Naive thymus-derived CD4-positive, alpha-beta T cell (primary cell): ENCODE data around the gene NADSYN1. TPM values are rescaled to one million over a fixed set of nuclear protein-coding genes. Genes with fewer than 3 reads are reported as not detected.

Experiments
- ATAC-seq: fragments of 150-1000 bp; cut with Tn5 transposase; 2 replicates; pipeline ENCODE4 v1.10.0; 2021; ENCODE audit warnings: mild to moderate bottlenecking, moderate library complexity
- CTCF ChIA-PET: fragments of 350-600 bp; sonication (Branson Sonifier 250); formaldehyde crosslinking; loops from one replicate; lab custom pipeline; 2021; ENCODE audit warnings: antibody characterized with exemption; lab: Charles Lee
- POLR2A ChIA-PET: fragments of 350-600 bp; sonication (Branson Sonifier 250); formaldehyde crosslinking; loops from one replicate; lab custom pipeline; 2021; ENCODE audit warnings: antibody characterized with exemption, inconsistent platforms; lab: Charles Lee
- DNase-seq, 9 donors: peaks; one replicate each; pipeline versions ENCODE4 v3.0.0 to v3.0.0-alpha.2; 2020 to 2022; ENCODE audit warnings: mixed read lengths in 1 of 9
- H3K27ac ChIP-seq: one replicate; pipeline ENCODE4 v1.7.0; 2013; ENCODE audit warnings: mild to moderate bottlenecking, low read depth, low read length, moderate library complexity
- H3K27me3 ChIP-seq, 2 donors: one replicate each; pipeline ENCODE4 v1.7.0; 2013; ENCODE audit warnings: low read length in 2 of 2, mild to moderate bottlenecking in 2 of 2, moderate library complexity in 2 of 2; ENCODE audit not compliant: control insufficient read depth in 2 of 2, insufficient read depth in 2 of 2
- H3K36me3 ChIP-seq, 3 experiments: 1 replicate in 2 of 3; 2 replicates in 1 of 3; pipeline ENCODE4 v1.7.0; 2013; ENCODE audit warnings: low read length in 3 of 3, mild to moderate bottlenecking in 3 of 3, moderate library complexity in 1 of 3; ENCODE audit not compliant: insufficient read depth in 3 of 3, control insufficient read depth in 2 of 3
- H3K4me1 ChIP-seq, 2 donors: one replicate each; pipeline ENCODE4 v1.7.0; 2013; ENCODE audit warnings: low read length in 2 of 2, mild to moderate bottlenecking in 2 of 2, moderate library complexity in 1 of 2; ENCODE audit not compliant: control insufficient read depth in 2 of 2, insufficient read depth in 2 of 2
- H3K4me3 ChIP-seq: 2 replicates; pipeline ENCODE4 v1.7.0; 2013; ENCODE audit warnings: mild to moderate bottlenecking, low read length
- H3K9me3 ChIP-seq, 3 experiments: 1 replicate in 2 of 3; 2 replicates in 1 of 3; pipeline ENCODE4 v1.7.0; 2013; ENCODE audit warnings: low read length in 3 of 3; ENCODE audit not compliant: control insufficient read depth in 2 of 3
- H3K27ac Mint-ChIP-seq, 9 donors: one replicate each; pipeline ENCODE4 v1.8.0; 2020 to 2022; ENCODE audit warnings: mixed read lengths in 9 of 9, mild to moderate bottlenecking in 8 of 9, moderate library complexity in 5 of 9, inconsistent platforms in 2 of 9
- H3K27me3 Mint-ChIP-seq, 5 donors: one replicate each; pipeline ENCODE4 v1.8.0; 2021 to 2022; ENCODE audit warnings: mixed read lengths in 5 of 5, mild to moderate bottlenecking in 1 of 5
- H3K36me3 Mint-ChIP-seq, 5 donors: one replicate each; pipeline ENCODE4 v1.8.0; 2020 to 2022; ENCODE audit warnings: mixed read lengths in 5 of 5, mild to moderate bottlenecking in 3 of 5, inconsistent platforms in 1 of 5
- H3K4me1 Mint-ChIP-seq, 7 donors: one replicate each; pipeline ENCODE4 v1.8.0; 2020 to 2022; ENCODE audit warnings: mixed read lengths in 7 of 7, mild to moderate bottlenecking in 3 of 7, inconsistent platforms in 1 of 7
- H3K4me3 Mint-ChIP-seq, 10 donors: one replicate each; pipeline ENCODE4 v1.8.0; 2020 to 2022; ENCODE audit warnings: mild to moderate bottlenecking in 10 of 10, mixed read lengths in 10 of 10, moderate library complexity in 6 of 10, inconsistent platforms in 2 of 10
- H3K9me3 Mint-ChIP-seq, 11 donors: one replicate each; pipeline ENCODE4 v1.8.0; 2020 to 2022; ENCODE audit warnings: mixed read lengths in 11 of 11, mild to moderate bottlenecking in 4 of 11, inconsistent platforms in 1 of 11, moderate library complexity in 1 of 11
- intact Hi-C, 2 donors: fragments of 100-400 bp; cut with micrococcal nuclease; formaldehyde crosslinking; loops; one replicate each; pipeline ENCODE4 v1.15.1; 2023
- polyA plus RNA-seq, 2 donors: library from polyadenylated mRNA; unstranded; fragments of 300-500 nt; fragmentation: Illumina TruSeq; gene quantifications; one replicate each; pipeline ENCODE4 v1.2.3, GENCODE V29; 2021
- total RNA-seq, 6 experiments: library from RNA in 5 of 6; stranded (reverse) in 5 of 6; gene quantifications; 1 replicate in 5 of 6; 2 replicates in 1 of 6; pipeline ENCODE4 v1.2.3 and lab custom pipeline; 2021 to 2026

NADSYN1 gene
- total RNA-seq (100 to 1,000 TPM; 119 to 235 (median 163) TPM), polyA plus RNA-seq (10 to 100 TPM; 28.6 to 28.9 TPM), total RNA-seq (lab: John Stamatoyannopoulos, UW) (158 reads per million, percentile 91 among the genes with 10 or more reads in this experiment)

GRCh38 chr11:71453037-71453917, at the start of gene NADSYN1:
NADSYN1 (plus strand) TSS chr11:71453203; CDS start chr11:71453297, 94 bp downstream.
- DNase-seq (peak; percentile 79 to 94 (median 88)), ATAC-seq (peak; percentile 86)
- Mint-ChIP-seq H3K27ac (peak within 1 kb of the TSS; percentile 86 to 99 (median 97)), H3K9me3 (no peaks in the 10 kb centered on the region), H3K36me3 (peaks cover 6 to 29% (median 16%) of the 10 kb centered on the region in 5 donors), H3K4me3 (peak within 1 kb of the TSS; percentile 91 to 98 (median 94)), H3K27me3 (no peaks in the 10 kb centered on the region), H3K4me1 (peaks cover 32 to 75% (median 62%) of the 10 kb centered on the region in 7 donors)
- H3K9me3 ChIP-seq = no peaks in the 10 kb centered on the region
- no peaks in the 10 kb centered on the region for H3K27me3 ChIP-seq
- H3K27ac ChIP-seq = peak within 1 kb of the TSS; percentile 92
- CTCF ChIA-PET = interaction anchor here (1.1 kb wide), 1 partner anchor 641 kb away, joined by 4 read pairs; no protein-coding TSS in a partner anchor
- intact Hi-C loops = loop anchor here (1.0 to 10.0 kb wide), 8 partner anchors 334 to 1778 kb away; partner anchors contain the start of genes FADD (in 1 of the 2), INPPL1 (in 1 of the 2), LTO1 (in 1 of the 2) and PPFIA1 (in 1 of the 2)
- peaks cover 36 to 38% of the 10 kb centered on the region in 2 donors for H3K4me1 ChIP-seq
- POLR2A ChIA-PET = interaction anchor here (0.6 to 1.6 kb wide), 4 partner anchors 9 to 1067 kb away, joined by 3 read pairs; no protein-coding TSS in a partner anchor
- peak within 1 kb of the TSS; percentile 97 for H3K4me3 ChIP-seq
- peaks cover under 1 to 47% (median 11%) of the 10 kb centered on the region in 3 experiments for H3K36me3 ChIP-seq

GRCh38 chr11:71404209-71404608, 48.8 kb upstream of the NADSYN1 start:
- no peak for ATAC-seq
- no peaks in the 10 kb centered on the region for H3K4me1 Mint-ChIP-seq
- H3K4me3 Mint-ChIP-seq = no peak overlapping the region
- Histone ChIP-seq H3K4me3 (no peak overlapping the region), H3K36me3 (no peaks in the 10 kb centered on the region), H3K27ac (no peak overlapping the region), H3K27me3 (no peaks in the 10 kb centered on the region), H3K9me3 (no peaks in the 10 kb centered on the region), H3K4me1 (no peaks in the 10 kb centered on the region)
- CTCF ChIA-PET = no interaction called here
- no peak for DNase-seq
- intact Hi-C loops = no loop called here
- peaks cover 0 to 5% (median 0%) of the 10 kb centered on the region in 5 donors for H3K36me3 Mint-ChIP-seq
- peaks cover 0 to 9% (median 6%) of the 10 kb centered on the region in 11 donors for H3K9me3 Mint-ChIP-seq
- POLR2A ChIA-PET = no interaction called here
- H3K27ac Mint-ChIP-seq = no peak overlapping the region
- H3K27me3 Mint-ChIP-seq = peaks cover 0 to 14% (median 0%) of the 10 kb centered on the region in 5 donors

GRCh38 chr11:71406681-71407080, 46.3 kb upstream of the NADSYN1 start:
- no peak overlapping the region for H3K27ac ChIP-seq
- intact Hi-C loops = no loop called here

GRCh38 chr11:71407356-71407755, 45.6 kb upstream of the NADSYN1 start:
- Histone ChIP-seq H3K27ac (no peak overlapping the region), H3K4me3 (no peak overlapping the region), H3K27me3 (no peaks in the 10 kb centered on the region), H3K36me3 (no peaks in the 10 kb centered on the region), H3K9me3 (no peaks in the 10 kb centered on the region), H3K4me1 (no peaks in the 10 kb centered on the region)
- H3K36me3 Mint-ChIP-seq = peaks cover 0 to 5% (median 0%) of the 10 kb centered on the region in 5 donors
- ATAC-seq = no peak
- ChIA-PET POLR2A (no interaction called here), CTCF (no interaction called here)
- H3K9me3 Mint-ChIP-seq = peaks cover 0 to 13% (median 7%) of the 10 kb centered on the region in 11 donors
- H3K4me1 Mint-ChIP-seq = no peaks in the 10 kb centered on the region
- H3K27me3 Mint-ChIP-seq = peaks cover 0 to 8% (median 5%) of the 10 kb centered on the region in 5 donors
- H3K27ac Mint-ChIP-seq = peak overlapping the region in 1 of 9 donors; percentile 23
- intact Hi-C loops = no loop called here
- no peak overlapping the region for H3K4me3 Mint-ChIP-seq
- no peak for DNase-seq

More at GRCh38 chr11:71406681-71407080, 46.3 kb upstream of the NADSYN1 start:
- Histone ChIP-seq H3K27me3 (no peaks in the 10 kb centered on the region), H3K4me3 (no peak overlapping the region), H3K9me3 (no peaks in the 10 kb centered on the region), H3K4me1 (no peaks in the 10 kb centered on the region), H3K36me3 (no peaks in the 10 kb centered on the region)
- Mint-ChIP-seq H3K27me3 (peaks cover 0 to 11% (median 5%) of the 10 kb centered on the region in 5 donors), H3K27ac (no peak overlapping the region), H3K9me3 (peaks cover 0 to 14% (median 7%) of the 10 kb centered on the region in 11 donors), H3K4me1 (no peaks in the 10 kb centered on the region), H3K36me3 (peaks cover 0 to 5% (median 0%) of the 10 kb centered on the region in 5 donors), H3K4me3 (no peak overlapping the region)
- DNase-seq (no peak), ATAC-seq (no peak)
- CTCF ChIA-PET = no interaction called here
- POLR2A ChIA-PET = no interaction called here

- ChIA-PET POLR2A (no interaction called here), CTCF (no interaction called here)
- H3K4me1 ChIP-seq = no peaks in the 10 kb centered on the region
- no peaks in the 10 kb centered on the region for H3K9me3 ChIP-seq
- H3K36me3 Mint-ChIP-seq = peaks cover 0 to 5% (median 0%) of the 10 kb centered on the region in 5 donors
- no peak for ATAC-seq
- DNase-seq = no peak
- H3K27me3 Mint-ChIP-seq = peaks cover 0 to 8% (median 7%) of the 10 kb centered on the region in 5 donors
- no peak overlapping the region for H3K4me3 ChIP-seq
- no peaks in the 10 kb centered on the region for H3K4me1 Mint-ChIP-seq
- no peak overlapping the region for H3K27ac ChIP-seq
- H3K27me3 ChIP-seq = no peaks in the 10 kb centered on the region
- no peak overlapping the region for H3K4me3 Mint-ChIP-seq
- H3K9me3 Mint-ChIP-seq = peaks cover 0 to 11% (median 4%) of the 10 kb centered on the region in 11 donors
- H3K36me3 ChIP-seq = no peaks in the 10 kb centered on the region
- no peak overlapping the region for H3K27ac Mint-ChIP-seq
- intact Hi-C loops = no loop called here
Observed at GRCh38 chr11:71408826-71409225, 44.2 kb upstream of the NADSYN1 start.

DNA sequence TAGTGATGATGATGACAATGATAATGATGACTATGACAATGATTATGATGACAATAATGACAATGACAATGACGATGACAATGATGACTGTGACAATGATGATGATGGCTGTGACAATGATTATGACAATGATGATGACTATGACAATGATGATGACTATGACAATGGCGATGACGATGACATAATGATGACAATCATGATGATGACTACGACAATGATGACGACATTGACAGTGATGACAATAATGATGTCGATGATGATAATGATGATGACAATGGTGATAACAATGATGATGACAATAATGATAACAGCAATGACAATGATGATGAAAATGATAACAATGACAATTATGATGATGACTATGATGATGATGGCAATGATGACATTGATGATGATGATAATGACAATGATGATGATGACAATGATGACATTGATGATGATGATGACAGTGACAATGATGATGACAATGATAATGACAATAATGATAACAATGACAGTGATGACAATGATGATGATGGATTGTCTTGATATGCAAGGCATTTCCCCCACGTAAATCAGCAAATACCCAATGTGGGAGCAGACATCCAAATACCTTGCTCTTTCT, 42.5 kb upstream of the NADSYN1 start:
- intact Hi-C loops = no loop called here
- Histone ChIP-seq H3K36me3 (no peaks in the 10 kb centered on the region), H3K27ac (no peak overlapping the region), H3K4me1 (no peaks in the 10 kb centered on the region), H3K9me3 (no peaks in the 10 kb centered on the region), H3K27me3 (no peaks in the 10 kb centered on the region), H3K4me3 (no peak overlapping the region)
- H3K27me3 Mint-ChIP-seq = peaks cover 0 to 14% (median 11%) of the 10 kb centered on the region in 5 donors
- no peak overlapping the region for H3K4me3 Mint-ChIP-seq
- H3K36me3 Mint-ChIP-seq = peaks cover 0 to 5% (median 0%) of the 10 kb centered on the region in 5 donors
- no peak overlapping the region for H3K27ac Mint-ChIP-seq
- ChIA-PET CTCF (no interaction called here), POLR2A (no interaction called here)
- ATAC-seq = no peak
- peaks cover 0 to 9% (median 0%) of the 10 kb centered on the region in 11 donors for H3K9me3 Mint-ChIP-seq
- DNase-seq = no peak
- H3K4me1 Mint-ChIP-seq = no peaks in the 10 kb centered on the region
